Fibroblast of lung (primary cell): ENCODE data around the gene ZBTB1.

Source experiments
- EZH2 ChIP-seq: IDR thresholded peaks from 2 replicates; pipeline ENCODE4 v1.5.1; 2012; ENCODE audit warnings: low read length, control low read depth, mild to moderate bottlenecking; ENCODE audit errors: missing control alignments
- TF ChIP-seq, protein P1 (sequence below), 2 donors: IDR thresholded peaks in 1 of 2; conservative IDR thresholded peaks in 1 of 2; 1 replicate in 1 of 2; 2 replicates in 1 of 2; pipeline ENCODE4 v1.5.1; 2011 to 2012; ENCODE audit warnings: low read length in 2 of 2, control low read depth in 1 of 2, inconsistent platforms in 1 of 2, low read depth in 1 of 2, mild to moderate bottlenecking in 1 of 2

DNA sequence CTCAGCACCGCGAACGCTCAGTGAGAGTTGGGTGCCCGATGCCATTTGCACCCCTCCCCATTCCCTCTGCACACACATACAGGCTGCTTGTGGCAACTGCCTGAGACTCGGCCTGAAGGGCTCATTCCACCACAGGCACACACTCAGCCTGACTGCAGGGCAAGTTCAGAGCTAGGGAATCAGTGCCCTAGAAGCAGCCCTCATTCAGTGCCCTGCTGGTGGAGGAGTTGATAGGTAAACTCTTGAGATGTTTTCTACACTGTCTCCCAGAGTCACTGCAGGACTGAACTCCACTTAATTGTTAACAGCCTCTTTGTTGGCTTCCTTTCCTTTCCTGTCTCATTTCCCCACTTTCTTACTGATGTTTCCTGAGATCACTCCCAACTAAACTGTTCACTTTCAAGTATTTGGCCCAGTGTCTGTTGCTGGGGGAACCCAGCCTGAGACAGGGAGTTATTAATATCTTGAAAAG, 62.1 kb downstream of the ZBTB1 start:
- no peak for TF ChIP-seq EZH2
- TF ChIP-seq, protein P1, sequence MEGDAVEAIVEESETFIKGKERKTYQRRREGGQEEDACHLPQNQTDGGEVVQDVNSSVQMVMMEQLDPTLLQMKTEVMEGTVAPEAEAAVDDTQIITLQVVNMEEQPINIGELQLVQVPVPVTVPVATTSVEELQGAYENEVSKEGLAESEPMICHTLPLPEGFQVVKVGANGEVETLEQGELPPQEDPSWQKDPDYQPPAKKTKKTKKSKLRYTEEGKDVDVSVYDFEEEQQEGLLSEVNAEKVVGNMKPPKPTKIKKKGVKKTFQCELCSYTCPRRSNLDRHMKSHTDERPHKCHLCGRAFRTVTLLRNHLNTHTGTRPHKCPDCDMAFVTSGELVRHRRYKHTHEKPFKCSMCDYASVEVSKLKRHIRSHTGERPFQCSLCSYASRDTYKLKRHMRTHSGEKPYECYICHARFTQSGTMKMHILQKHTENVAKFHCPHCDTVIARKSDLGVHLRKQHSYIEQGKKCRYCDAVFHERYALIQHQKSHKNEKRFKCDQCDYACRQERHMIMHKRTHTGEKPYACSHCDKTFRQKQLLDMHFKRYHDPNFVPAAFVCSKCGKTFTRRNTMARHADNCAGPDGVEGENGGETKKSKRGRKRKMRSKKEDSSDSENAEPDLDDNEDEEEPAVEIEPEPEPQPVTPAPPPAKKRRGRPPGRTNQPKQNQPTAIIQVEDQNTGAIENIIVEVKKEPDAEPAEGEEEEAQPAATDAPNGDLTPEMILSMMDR (conservative IDR thresholded peaks at IDR 0.05 in 1 of 2, IDR thresholded peaks at IDR 0.05 in 1 of 2; ENCODE audit: low read depth in 1 of 2, low read length in 2 of 2), result no peak
